Measurements from ENCODE around the gene NAV3. TPM values are rescaled to one million over a fixed set of nuclear protein-coding genes. Genes with fewer than 3 reads are reported as not detected.

Gene NAV3
- total and polyA plus RNA-seq, 4 donors, result 0.22 to 1.7 (median 0.71) TPM

DNA sequence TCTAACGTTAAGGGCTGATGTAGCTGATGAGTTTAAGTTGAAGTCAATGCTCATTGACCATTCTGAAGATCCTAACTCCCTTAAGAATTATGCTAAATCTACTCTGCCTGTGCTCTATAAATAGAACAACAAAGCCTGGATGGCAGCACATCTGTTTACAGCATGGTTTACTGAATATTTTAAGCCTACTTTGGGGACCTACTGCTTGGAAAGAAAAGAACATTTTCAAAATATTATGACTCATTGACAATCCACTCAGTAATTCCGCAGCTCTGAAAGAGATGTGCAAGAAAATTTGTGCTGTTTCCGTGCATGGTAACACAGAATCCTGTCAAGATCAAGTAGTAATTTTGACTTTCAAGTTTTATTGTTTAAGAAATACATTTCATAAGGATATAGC lies 35.0 kb upstream of the NAV3 start:
- 75% methylated on average over 3 of the region's 3 CpGs for WGBS
- H3K27ac ChIP-seq (ENCODE audit: low read depth in 1 of 2, low read length in 2 of 2), result no peak overlapping the region
- no peaks in the 10 kb centered on the region for H3K9me3 ChIP-seq (ENCODE audit: control insufficient read depth in 4 of 4, low read length in 3 of 4)
- no peak for DNase-seq (ENCODE audit: low spot score)
- H3K27me3 ChIP-seq (ENCODE audit: control insufficient read depth in 4 of 4, insufficient read depth in 4 of 4, low read length in 3 of 4), result no peaks in the 10 kb centered on the region
- no peak for TF ChIP-seq JUND (IDR thresholded peaks at IDR 0.05)
- no peak for TF ChIP-seq GABPA (IDR thresholded peaks at IDR 0.05 in 1 of 2, conservative IDR thresholded peaks at IDR 0.05 in 1 of 2)
- TF ChIP-seq FOXA2 (IDR thresholded peaks at IDR 0.05), result no peak
- TF ChIP-seq RXRA (IDR thresholded peaks at IDR 0.05), result no peak
- TF ChIP-seq RAD21 (IDR thresholded peaks at IDR 0.05), result no peak
- TF ChIP-seq TAF1 (conservative IDR thresholded peaks at IDR 0.05), result no peak
- TF ChIP-seq, protein P1, sequence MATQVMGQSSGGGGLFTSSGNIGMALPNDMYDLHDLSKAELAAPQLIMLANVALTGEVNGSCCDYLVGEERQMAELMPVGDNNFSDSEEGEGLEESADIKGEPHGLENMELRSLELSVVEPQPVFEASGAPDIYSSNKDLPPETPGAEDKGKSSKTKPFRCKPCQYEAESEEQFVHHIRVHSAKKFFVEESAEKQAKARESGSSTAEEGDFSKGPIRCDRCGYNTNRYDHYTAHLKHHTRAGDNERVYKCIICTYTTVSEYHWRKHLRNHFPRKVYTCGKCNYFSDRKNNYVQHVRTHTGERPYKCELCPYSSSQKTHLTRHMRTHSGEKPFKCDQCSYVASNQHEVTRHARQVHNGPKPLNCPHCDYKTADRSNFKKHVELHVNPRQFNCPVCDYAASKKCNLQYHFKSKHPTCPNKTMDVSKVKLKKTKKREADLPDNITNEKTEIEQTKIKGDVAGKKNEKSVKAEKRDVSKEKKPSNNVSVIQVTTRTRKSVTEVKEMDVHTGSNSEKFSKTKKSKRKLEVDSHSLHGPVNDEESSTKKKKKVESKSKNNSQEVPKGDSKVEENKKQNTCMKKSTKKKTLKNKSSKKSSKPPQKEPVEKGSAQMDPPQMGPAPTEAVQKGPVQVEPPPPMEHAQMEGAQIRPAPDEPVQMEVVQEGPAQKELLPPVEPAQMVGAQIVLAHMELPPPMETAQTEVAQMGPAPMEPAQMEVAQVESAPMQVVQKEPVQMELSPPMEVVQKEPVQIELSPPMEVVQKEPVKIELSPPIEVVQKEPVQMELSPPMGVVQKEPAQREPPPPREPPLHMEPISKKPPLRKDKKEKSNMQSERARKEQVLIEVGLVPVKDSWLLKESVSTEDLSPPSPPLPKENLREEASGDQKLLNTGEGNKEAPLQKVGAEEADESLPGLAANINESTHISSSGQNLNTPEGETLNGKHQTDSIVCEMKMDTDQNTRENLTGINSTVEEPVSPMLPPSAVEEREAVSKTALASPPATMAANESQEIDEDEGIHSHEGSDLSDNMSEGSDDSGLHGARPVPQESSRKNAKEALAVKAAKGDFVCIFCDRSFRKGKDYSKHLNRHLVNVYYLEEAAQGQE (IDR thresholded peaks at IDR 0.05), result no peak
- TF ChIP-seq YY1 (IDR thresholded peaks at IDR 0.05), result no peak
- TF ChIP-seq, protein P2, sequence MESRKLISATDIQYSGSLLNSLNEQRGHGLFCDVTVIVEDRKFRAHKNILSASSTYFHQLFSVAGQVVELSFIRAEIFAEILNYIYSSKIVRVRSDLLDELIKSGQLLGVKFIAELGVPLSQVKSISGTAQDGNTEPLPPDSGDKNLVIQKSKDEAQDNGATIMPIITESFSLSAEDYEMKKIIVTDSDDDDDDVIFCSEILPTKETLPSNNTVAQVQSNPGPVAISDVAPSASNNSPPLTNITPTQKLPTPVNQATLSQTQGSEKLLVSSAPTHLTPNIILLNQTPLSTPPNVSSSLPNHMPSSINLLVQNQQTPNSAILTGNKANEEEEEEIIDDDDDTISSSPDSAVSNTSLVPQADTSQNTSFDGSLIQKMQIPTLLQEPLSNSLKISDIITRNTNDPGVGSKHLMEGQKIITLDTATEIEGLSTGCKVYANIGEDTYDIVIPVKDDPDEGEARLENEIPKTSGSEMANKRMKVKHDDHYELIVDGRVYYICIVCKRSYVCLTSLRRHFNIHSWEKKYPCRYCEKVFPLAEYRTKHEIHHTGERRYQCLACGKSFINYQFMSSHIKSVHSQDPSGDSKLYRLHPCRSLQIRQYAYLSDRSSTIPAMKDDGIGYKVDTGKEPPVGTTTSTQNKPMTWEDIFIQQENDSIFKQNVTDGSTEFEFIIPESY (IDR thresholded peaks at IDR 0.05), result no peak
- TF ChIP-seq NR2F2 (IDR thresholded peaks at IDR 0.05), result no peak
- TF ChIP-seq FOXA1 (IDR thresholded peaks at IDR 0.05), result no peak
- TF ChIP-seq, protein P3, sequence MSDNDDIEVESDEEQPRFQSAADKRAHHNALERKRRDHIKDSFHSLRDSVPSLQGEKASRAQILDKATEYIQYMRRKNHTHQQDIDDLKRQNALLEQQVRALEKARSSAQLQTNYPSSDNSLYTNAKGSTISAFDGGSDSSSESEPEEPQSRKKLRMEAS (IDR thresholded peaks at IDR 0.05), result no peak
- no peak for TF ChIP-seq SP1 (IDR thresholded peaks at IDR 0.05)
- TF ChIP-seq, protein P4, sequence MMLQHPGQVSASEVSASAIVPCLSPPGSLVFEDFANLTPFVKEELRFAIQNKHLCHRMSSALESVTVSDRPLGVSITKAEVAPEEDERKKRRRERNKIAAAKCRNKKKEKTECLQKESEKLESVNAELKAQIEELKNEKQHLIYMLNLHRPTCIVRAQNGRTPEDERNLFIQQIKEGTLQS (IDR thresholded peaks at IDR 0.05), result no peak
- no peak for TF ChIP-seq HNF4A (conservative IDR thresholded peaks at IDR 0.05)
- no peak for TF ChIP-seq EGR1 (IDR thresholded peaks at IDR 0.05; ENCODE audit: low read depth in 2 of 2)
- no peak overlapping the region for H3K9ac ChIP-seq (ENCODE audit: low read depth in 1 of 2, low read length in 2 of 2)
- no peak overlapping the region for H3K4me3 ChIP-seq (ENCODE audit: low read depth in 1 of 3, low read length in 3 of 3)
- no peaks in the 10 kb centered on the region for H3K4me1 ChIP-seq (ENCODE audit: control insufficient read depth in 4 of 4, insufficient read depth in 4 of 4, low read length in 3 of 4)
- H3K36me3 ChIP-seq (ENCODE audit: control insufficient read depth in 4 of 4, insufficient read depth in 3 of 4, low read depth in 1 of 4, low read length in 3 of 4), result no peaks in the 10 kb centered on the region

DNA sequence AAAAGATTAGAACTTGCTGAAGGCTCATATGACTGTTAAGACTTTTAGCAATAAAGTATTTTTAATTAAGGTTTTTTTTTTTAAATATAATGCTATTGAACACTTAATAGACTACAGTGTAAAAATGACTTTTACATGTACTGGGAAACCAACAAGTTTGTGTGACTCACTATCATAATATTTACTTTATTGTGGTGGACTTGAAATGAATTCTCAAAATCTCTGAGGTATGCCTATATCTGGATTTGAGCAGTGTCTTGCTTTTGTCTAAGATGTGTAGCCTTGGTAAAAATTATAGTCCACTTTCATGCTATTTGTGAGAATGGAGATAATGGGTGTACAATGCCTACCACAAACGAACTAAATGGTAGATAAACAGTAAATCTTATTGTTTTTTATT lies 33.9 kb upstream of the NAV3 start:
- no peak overlapping the region for H3K27ac ChIP-seq (ENCODE audit: low read depth in 1 of 2, low read length in 2 of 2)
- no peak for DNase-seq (ENCODE audit: low spot score)
- H3K36me3 ChIP-seq (ENCODE audit: control insufficient read depth in 4 of 4, insufficient read depth in 3 of 4, low read depth in 1 of 4, low read length in 3 of 4), result no peaks in the 10 kb centered on the region
- no peaks in the 10 kb centered on the region for H3K9me3 ChIP-seq (ENCODE audit: control insufficient read depth in 4 of 4, low read length in 3 of 4)
- no peaks in the 10 kb centered on the region for H3K27me3 ChIP-seq (ENCODE audit: control insufficient read depth in 4 of 4, insufficient read depth in 4 of 4, low read length in 3 of 4)
- H3K9ac ChIP-seq (ENCODE audit: low read depth in 1 of 2, low read length in 2 of 2), result no peak overlapping the region
- H3K4me1 ChIP-seq (ENCODE audit: control insufficient read depth in 4 of 4, insufficient read depth in 4 of 4, low read length in 3 of 4), result no peaks in the 10 kb centered on the region
- 71% methylated on average over 1 of the region's 1 CpG for WGBS
- TF ChIP-seq RAD21 (IDR thresholded peaks at IDR 0.05) (no peak), NR2F2 (IDR thresholded peaks at IDR 0.05) (no peak), HNF4A (conservative IDR thresholded peaks at IDR 0.05) (no peak), SP1 (IDR thresholded peaks at IDR 0.05) (no peak), RXRA (IDR thresholded peaks at IDR 0.05) (no peak)
- TF ChIP-seq, protein P2 (IDR thresholded peaks at IDR 0.05), result no peak
- TF ChIP-seq, protein P1 (IDR thresholded peaks at IDR 0.05), result no peak
- TF ChIP-seq, protein P5, sequence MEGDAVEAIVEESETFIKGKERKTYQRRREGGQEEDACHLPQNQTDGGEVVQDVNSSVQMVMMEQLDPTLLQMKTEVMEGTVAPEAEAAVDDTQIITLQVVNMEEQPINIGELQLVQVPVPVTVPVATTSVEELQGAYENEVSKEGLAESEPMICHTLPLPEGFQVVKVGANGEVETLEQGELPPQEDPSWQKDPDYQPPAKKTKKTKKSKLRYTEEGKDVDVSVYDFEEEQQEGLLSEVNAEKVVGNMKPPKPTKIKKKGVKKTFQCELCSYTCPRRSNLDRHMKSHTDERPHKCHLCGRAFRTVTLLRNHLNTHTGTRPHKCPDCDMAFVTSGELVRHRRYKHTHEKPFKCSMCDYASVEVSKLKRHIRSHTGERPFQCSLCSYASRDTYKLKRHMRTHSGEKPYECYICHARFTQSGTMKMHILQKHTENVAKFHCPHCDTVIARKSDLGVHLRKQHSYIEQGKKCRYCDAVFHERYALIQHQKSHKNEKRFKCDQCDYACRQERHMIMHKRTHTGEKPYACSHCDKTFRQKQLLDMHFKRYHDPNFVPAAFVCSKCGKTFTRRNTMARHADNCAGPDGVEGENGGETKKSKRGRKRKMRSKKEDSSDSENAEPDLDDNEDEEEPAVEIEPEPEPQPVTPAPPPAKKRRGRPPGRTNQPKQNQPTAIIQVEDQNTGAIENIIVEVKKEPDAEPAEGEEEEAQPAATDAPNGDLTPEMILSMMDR (IDR thresholded peaks at IDR 0.05; ENCODE audit: low read depth, low read length, missing input control), result no peak
- no peak overlapping the region for H3K4me3 ChIP-seq (ENCODE audit: low read depth in 1 of 3, low read length in 3 of 3)
